B cell (primary cell): Measurements from ENCODE around the gene SUSD3. TPM values are rescaled to one million over a fixed set of nuclear protein-coding genes. Genes with fewer than 3 reads are reported as not detected.

Experiments
- ATAC-seq: fragments of 200-7000 bp; cut with Tn5 transposase; one replicate; pipeline ENCODE4 v1.10.0; 2021; ENCODE audit warnings: low read depth, mild to moderate bottlenecking, moderate number of reproducible peaks, moderate library complexity
- CTCF ChIA-PET: fragments of 350-600 bp; sonication (Branson Sonifier 250); formaldehyde crosslinking; loops from one replicate; lab custom pipeline; 2021; ENCODE audit warnings: antibody characterized with exemption, inconsistent platforms; lab: Charles Lee
- POLR2A ChIA-PET: fragments of 350-600 bp; sonication (Branson Sonifier 250); formaldehyde crosslinking; loops from one replicate; lab custom pipeline; 2021; ENCODE audit warnings: antibody characterized with exemption; lab: Charles Lee
- DNase-seq: peaks from one replicate; pipeline ENCODE4 v3.0.0; 2013
- H2AFZ ChIP-seq: 2 replicates; pipeline ENCODE4 v1.6.1; 2012; ENCODE audit warnings: mild to moderate bottlenecking, low read depth, low read length; ENCODE audit not compliant: insufficient read depth, poor library complexity, severe bottlenecking
- H3K27ac ChIP-seq, 2 donors: 1 replicate in 1 of 2; 2 replicates in 1 of 2; pipeline ENCODE4 v1.5.1; 2012 to 2013; ENCODE audit warnings: low read length in 2 of 2, mild to moderate bottlenecking in 2 of 2, moderate library complexity in 1 of 2
- H3K27me3 ChIP-seq, 4 experiments: fragments of 200-600 bp in 1 of 4; sonication (generic) in 1 of 4; replicated peaks in 1 of 4; 1 replicate in 2 of 4; 2 replicates in 2 of 4; pipeline versions ENCODE4 v1.6.1 to v1.7.0; 2013 to 2016; ENCODE audit warnings: low read length in 3 of 4, mild to moderate bottlenecking in 2 of 4, mixed read lengths in 1 of 4, moderate library complexity in 1 of 4; ENCODE audit not compliant: insufficient read depth in 4 of 4, control insufficient read depth in 3 of 4; ENCODE audit errors: control extremely low read depth in 1 of 4
- H3K36me3 ChIP-seq, 2 experiments: replicated peaks in 1 of 2; 1 replicate in 1 of 2; 2 replicates in 1 of 2; pipeline versions ENCODE4 v1.6.1 to v1.7.1; 2013; ENCODE audit warnings: low read length in 1 of 2; ENCODE audit not compliant: insufficient read depth in 2 of 2, control insufficient read depth in 1 of 2; ENCODE audit errors: control extremely low read depth in 1 of 2, extremely low read depth in 1 of 2
- H3K4me1 ChIP-seq, 2 donors: fragments of 200-600 bp in 1 of 2; sonication (generic) in 1 of 2; 1 replicate in 1 of 2; 2 replicates in 1 of 2; pipeline versions ENCODE4 v1.5.1 to v1.6.1; 2013 to 2017; ENCODE audit warnings: low read length in 2 of 2; ENCODE audit not compliant: control insufficient read depth in 2 of 2, insufficient read depth in 2 of 2
- H3K4me2 ChIP-seq: replicated peaks from 2 replicates; pipeline ENCODE3; 2012; ENCODE audit warnings: mild to moderate bottlenecking, low read depth, low read length; ENCODE audit not compliant: poor library complexity, severe bottlenecking
- H3K4me3 ChIP-seq, 5 experiments: fragments of 200-600 bp in 1 of 5; sonication (generic) in 1 of 5; 1 replicate in 3 of 5; 2 replicates in 2 of 5; pipeline versions ENCODE4 v1.5.1 to v1.7.0; 2011 to 2016; ENCODE audit warnings: low read length in 4 of 5, mild to moderate bottlenecking in 4 of 5, low read depth in 2 of 5, control low read depth in 1 of 5, moderate library complexity in 1 of 5; ENCODE audit not compliant: insufficient read depth in 1 of 5; ENCODE audit errors: control extremely low read depth in 1 of 5, extremely low read depth in 1 of 5
- H3K79me2 ChIP-seq: fragments of 200-600 bp; sonication (generic); one replicate; pipeline ENCODE4 v1.6.0; 2016; ENCODE audit warnings: low read length; ENCODE audit not compliant: control insufficient read depth, insufficient read depth
- H3K9ac ChIP-seq: fragments of 200-600 bp; sonication (generic); 2 replicates; pipeline ENCODE4 v1.6.1; 2017; ENCODE audit warnings: mild to moderate bottlenecking, low read length, moderate library complexity
- H3K9me3 ChIP-seq, 3 donors: one replicate each; pipeline versions ENCODE4 v1.6.1 to v1.7.1; 2013; ENCODE audit warnings: low read length in 2 of 3; ENCODE audit not compliant: control insufficient read depth in 2 of 3, insufficient read depth in 1 of 3; ENCODE audit errors: control extremely low read depth in 1 of 3
- H4K20me1 ChIP-seq: 2 replicates; pipeline ENCODE4 v1.6.0; 2012; ENCODE audit warnings: mild to moderate bottlenecking, low read length; ENCODE audit not compliant: insufficient read depth, control insufficient read depth, poor library complexity, severe bottlenecking
- H3K27ac Mint-ChIP-seq: one replicate; pipeline ENCODE4 v1.8.0; 2021; ENCODE audit warnings: mixed read lengths
- H3K27me3 Mint-ChIP-seq: one replicate; pipeline ENCODE4 v1.8.0; 2021; ENCODE audit warnings: mixed read lengths
- H3K4me1 Mint-ChIP-seq: one replicate; pipeline ENCODE4 v1.8.0; 2021; ENCODE audit warnings: mixed read lengths
- H3K4me3 Mint-ChIP-seq: one replicate; pipeline ENCODE4 v1.8.0; 2021; ENCODE audit warnings: mixed read lengths
- H3K9me3 Mint-ChIP-seq: one replicate; pipeline ENCODE4 v1.8.0; 2022; ENCODE audit warnings: mixed read lengths; ENCODE audit not compliant: insufficient read depth
- EZH2 ChIP-seq: IDR thresholded peaks from 2 replicates; pipeline ENCODE4 v1.6.1; 2012; ENCODE audit warnings: borderline replicate concordance, low read depth, mild to moderate bottlenecking, moderate library complexity, low read length; ENCODE audit not compliant: insufficient read depth, poor library complexity, severe bottlenecking
- WGBS: methylation state at CpG from one replicate; pipeline ENCODE4 v1.1.5; 2013; ENCODE audit warnings: missing lambda C conversion rate; ENCODE audit not compliant: insufficient coverage; 5-methylcytosine and 5-hydroxymethylcytosine counted together
- intact Hi-C: fragments of 100-400 bp; cut with micrococcal nuclease; formaldehyde crosslinking; loops from one replicate; pipeline ENCODE4 v1.10.0; 2022
- polyA plus RNA-seq: library from polyadenylated mRNA; depleted of rRNA; stranded (reverse); fragments of >200 nt; gene quantifications from 2 replicates; pipeline ENCODE4 v1.2.3, GENCODE V29; 2012
- total RNA-seq, 2 donors: library from RNA; stranded (reverse); fragments of 120-200 nt in 1 of 2; gene quantifications; 1 replicate in 1 of 2; 2 replicates in 1 of 2; pipeline versions ENCODE4 v1.2.3 to v1.2.4, GENCODE V29; 2013 to 2022
- TF ChIP-seq, protein P1 (sequence below): fragments of 200-600 bp; IDR thresholded peaks from one replicate; pipeline ENCODE4 v1.8.0; 2022; ENCODE audit warnings: antibody characterized with exemption, mild to moderate bottlenecking

Gene SUSD3
- total and polyA plus RNA-seq, 2 donors (not counting 1 experiment from before 2014, with no cell fraction given) = 41.0 to 85.0 TPM

GRCh38 chr9:93092251-93092991, 33.9 kb downstream of the SUSD3 start:
- intact Hi-C loops = loop anchor here (10.0 kb wide), 1 partner anchor 978 kb away; the partner anchor contains the start of gene SPTLC1
- no peaks in the 10 kb centered on the region for H4K20me1 ChIP-seq
- H3K27me3 ChIP-seq = no peaks in the 10 kb centered on the region
- Mint-ChIP-seq H3K9me3 (peaks cover 5% of the 10 kb centered on the region), H3K4me1 (peaks cover 60% of the 10 kb centered on the region), H3K4me3 (peak overlapping the region; percentile 82), H3K27ac (peak overlapping the region; percentile 95), H3K27me3 (no peaks in the 10 kb centered on the region)
- H3K27ac ChIP-seq = peak overlapping the region in 1 of 2 donors; percentile 98
- H3K4me1 ChIP-seq = peaks cover 57% of the 10 kb centered on the region in 2 donors
- H3K79me2 ChIP-seq = no peaks in the 10 kb centered on the region
- peaks cover 0 to 13% (median 0%) of the 10 kb centered on the region in 3 donors for H3K9me3 ChIP-seq
- no peak overlapping the region for H3K9ac ChIP-seq
- DNase-seq (no peak), ATAC-seq (no peak)
- 89% methylated on average over 7 of the region's 7 CpGs for WGBS
- H2AFZ ChIP-seq = no peak overlapping the region
- no peak for TF ChIP-seq EZH2
- TF ChIP-seq, protein P1, sequence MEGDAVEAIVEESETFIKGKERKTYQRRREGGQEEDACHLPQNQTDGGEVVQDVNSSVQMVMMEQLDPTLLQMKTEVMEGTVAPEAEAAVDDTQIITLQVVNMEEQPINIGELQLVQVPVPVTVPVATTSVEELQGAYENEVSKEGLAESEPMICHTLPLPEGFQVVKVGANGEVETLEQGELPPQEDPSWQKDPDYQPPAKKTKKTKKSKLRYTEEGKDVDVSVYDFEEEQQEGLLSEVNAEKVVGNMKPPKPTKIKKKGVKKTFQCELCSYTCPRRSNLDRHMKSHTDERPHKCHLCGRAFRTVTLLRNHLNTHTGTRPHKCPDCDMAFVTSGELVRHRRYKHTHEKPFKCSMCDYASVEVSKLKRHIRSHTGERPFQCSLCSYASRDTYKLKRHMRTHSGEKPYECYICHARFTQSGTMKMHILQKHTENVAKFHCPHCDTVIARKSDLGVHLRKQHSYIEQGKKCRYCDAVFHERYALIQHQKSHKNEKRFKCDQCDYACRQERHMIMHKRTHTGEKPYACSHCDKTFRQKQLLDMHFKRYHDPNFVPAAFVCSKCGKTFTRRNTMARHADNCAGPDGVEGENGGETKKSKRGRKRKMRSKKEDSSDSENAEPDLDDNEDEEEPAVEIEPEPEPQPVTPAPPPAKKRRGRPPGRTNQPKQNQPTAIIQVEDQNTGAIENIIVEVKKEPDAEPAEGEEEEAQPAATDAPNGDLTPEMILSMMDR = no peak
- H3K36me3 ChIP-seq = peaks cover 0 to 4% of the 10 kb centered on the region in 2 experiments
- no peak overlapping the region for H3K4me3 ChIP-seq
- POLR2A ChIA-PET = interaction anchor here (1.1 kb wide), 1 partner anchor 28 kb away, joined by 6 read pairs; no protein-coding TSS in a partner anchor
- peak overlapping the region; percentile 90 for H3K4me2 ChIP-seq
- CTCF ChIA-PET = interaction anchor here (1.6 kb wide), 1 partner anchor 17 kb away, joined by 3 read pairs; no protein-coding TSS in a partner anchor
